Fibroblast of skin of left biceps (primary cell): ENCODE data around the gene DYRK3.

Experiments
- DNase-seq, 2 experiments: peaks; one replicate each; pipeline ENCODE4 v3.0.0-alpha.2; 2013; ENCODE audit warnings: low read depth in 2 of 2

Gene DYRK3

DNA sequence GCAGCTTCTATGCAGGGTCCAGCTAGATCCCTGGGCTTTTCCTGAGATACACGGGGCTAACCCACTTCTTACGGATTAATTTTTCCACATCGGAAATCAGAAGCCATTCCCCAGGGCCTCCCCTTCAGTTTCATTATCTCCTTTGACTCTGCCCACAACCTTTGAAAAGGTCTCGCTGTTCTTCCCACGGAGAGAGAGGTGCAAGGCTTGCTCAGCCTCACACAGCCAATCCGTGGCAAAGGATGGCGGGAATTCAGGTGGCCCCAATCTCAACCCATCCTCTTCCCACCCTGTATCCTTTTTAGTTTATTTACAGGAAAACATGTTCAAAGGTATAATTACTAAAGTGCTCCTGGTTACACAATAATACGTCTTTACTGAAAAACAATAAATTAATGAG lies 48.7 kb downstream of the DYRK3 start:
- no peak for DNase-seq

DNA sequence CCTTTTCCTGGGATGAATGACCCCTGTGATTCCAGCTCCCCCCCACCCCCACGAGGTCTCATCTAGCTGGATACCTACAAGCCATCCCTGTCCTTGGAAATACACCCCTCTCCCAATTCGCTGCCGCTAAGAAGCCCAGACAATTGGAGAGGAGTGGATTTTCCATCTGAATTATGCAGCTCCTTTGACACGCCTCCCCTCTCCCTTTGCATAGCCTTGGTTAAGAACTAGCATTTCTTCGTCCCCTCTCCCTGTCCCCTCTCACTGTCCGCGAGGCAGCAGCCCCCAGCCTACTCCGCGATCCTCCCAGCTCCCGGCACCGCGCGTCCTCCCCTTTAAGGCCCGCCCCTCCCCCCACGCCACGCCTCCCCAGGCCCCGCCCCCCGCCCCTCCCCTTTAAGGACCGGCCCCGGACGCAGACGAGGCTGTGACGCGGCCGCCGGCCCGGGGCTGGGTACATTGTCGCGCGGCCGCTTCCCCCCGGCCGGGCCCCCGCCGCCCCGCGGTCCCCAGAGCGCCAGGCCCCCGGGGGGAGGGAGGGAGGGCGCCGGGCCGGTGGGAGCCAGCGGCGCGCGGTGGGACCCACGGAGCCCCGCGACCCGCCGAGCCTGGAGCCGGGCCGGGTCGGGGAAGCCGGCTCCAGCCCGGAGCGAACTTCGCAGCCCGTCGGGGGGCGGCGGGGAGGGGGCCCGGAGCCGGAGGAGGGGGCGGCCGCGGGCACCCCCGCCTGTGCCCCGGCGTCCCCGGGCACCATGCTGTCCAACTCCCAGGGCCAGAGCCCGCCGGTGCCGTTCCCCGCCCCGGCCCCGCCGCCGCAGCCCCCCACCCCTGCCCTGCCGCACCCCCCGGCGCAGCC lies 49.4 kb downstream of the DYRK3 start, which contains the start of gene MAPKAPK2:
MAPKAPK2 (plus strand) TSS at position 428 of the 856 bp plus-strand sequence; CDS start at position 753, 325 bp downstream.
- no peak for DNase-seq

DNA sequence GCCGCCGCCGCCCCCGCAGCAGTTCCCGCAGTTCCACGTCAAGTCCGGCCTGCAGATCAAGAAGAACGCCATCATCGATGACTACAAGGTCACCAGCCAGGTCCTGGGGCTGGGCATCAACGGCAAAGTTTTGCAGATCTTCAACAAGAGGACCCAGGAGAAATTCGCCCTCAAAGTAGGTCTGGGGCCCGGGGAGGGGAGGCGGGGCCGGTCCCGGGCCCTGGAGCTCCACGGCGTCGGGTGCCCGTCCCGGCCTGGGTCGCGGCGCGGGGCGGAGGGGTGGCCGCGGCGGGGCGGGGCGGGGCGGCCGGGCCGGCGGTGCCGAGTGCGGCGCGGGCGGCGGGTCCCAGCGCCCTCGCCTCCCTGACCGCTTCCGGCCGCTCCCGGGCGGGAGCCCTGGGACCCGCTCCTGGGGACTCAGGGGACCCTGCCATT lies 50.0 kb downstream of the DYRK3 start:
- no peak for DNase-seq

DNA sequence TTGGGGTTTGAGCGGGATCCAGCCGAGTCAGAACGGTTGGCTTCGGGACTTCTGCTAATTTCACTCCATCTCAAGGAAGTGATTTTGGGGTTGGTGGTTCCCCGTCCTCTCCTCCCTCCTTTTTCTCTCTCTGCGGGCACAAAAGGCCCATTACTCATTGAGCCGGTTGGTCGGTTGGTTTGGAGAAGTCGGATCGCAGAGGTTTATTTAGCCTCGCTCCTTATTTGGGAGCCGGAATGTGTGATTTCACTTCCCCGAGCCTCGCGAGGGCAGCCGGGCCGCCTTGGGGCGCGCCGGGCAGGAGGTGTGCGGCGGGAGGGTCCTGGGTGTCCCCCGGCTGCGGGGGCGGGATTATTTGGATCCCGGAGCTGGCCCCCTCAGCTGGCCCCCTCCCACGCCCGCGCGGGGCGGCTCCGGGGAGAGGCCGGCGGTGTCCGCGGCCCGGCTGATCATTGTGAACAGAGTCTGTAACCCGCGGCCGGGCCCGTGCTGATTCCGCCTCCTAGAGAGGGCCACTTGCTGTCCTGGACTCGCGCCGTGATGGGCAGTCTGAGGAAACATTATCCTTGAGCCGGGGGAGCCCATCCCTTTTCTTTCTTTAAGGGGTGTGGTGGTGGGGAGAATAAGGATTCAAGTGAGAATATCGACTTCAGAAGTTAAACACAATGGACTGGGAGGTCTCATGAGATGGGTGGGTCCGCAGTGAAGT lies 50.6 kb downstream of the DYRK3 start:
- no peak for DNase-seq

DNA sequence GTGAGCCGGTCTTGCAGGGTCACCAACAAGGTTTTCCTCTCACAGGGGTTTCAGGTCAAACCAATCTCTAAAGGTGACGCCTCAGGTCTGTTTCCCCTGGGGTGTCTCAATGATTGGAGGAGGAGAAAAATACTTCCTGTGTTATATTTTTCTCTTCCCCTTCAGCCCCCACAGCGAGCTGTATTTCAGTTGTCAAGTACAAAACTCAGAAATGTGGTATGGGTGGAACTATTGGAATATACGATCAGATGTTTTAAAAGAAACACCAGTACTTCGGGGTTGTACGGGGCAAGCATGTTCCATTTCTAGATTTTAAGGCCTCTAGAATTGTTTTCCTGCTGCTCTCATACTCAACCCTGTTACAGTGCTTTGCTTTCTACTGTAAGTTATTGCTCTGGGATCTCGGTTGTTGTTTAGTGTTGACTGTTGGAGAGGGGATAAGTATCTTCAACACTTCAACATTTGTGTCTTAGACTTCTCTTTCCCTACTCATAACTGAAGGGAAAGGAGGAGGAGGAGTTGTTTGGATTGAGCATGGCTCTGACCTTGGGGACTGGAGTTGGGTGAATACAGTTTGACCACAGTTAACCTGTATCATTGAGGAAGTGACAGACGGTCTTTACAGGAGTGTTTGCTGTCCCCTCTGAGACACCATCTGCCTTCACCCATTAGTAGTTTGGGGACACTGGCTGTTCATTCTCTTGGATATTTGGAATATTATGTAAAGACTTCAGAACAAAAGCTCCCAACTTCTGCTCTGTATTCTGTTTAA lies 51.3 kb downstream of the DYRK3 start:
- DNase-seq, result no peak

DNA sequence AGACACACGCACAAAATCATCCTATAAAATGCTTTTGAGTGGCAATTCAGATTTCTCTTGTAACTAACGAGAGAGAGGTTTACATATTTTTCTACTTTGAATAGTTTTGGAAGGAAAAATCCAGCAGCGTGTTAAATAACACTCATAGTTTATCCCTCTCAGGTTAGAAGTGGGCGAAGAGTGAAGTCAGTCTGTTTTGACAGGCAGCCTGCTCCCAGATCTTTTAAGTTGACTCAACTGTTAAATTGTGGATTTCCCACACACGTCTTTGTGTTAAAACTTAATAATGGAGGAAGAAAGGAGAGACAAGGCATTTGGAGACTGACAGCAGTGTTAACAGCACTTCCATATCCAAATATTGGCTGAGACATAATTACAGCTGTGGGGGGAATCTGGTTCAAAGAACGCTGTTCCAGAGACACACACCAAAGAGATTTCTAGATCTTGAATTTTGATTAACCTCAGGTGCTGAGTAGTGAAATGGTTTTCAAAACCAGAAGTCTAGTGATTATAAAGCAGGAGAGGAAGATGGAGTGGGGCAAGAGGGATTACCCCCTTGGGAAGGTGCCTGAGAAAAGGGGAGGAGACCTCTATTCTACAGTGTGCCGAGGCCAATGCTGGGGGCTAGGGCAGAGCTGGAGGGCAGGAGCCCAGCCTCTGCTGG lies 52.0 kb downstream of the DYRK3 start:
- no peak for DNase-seq

DNA sequence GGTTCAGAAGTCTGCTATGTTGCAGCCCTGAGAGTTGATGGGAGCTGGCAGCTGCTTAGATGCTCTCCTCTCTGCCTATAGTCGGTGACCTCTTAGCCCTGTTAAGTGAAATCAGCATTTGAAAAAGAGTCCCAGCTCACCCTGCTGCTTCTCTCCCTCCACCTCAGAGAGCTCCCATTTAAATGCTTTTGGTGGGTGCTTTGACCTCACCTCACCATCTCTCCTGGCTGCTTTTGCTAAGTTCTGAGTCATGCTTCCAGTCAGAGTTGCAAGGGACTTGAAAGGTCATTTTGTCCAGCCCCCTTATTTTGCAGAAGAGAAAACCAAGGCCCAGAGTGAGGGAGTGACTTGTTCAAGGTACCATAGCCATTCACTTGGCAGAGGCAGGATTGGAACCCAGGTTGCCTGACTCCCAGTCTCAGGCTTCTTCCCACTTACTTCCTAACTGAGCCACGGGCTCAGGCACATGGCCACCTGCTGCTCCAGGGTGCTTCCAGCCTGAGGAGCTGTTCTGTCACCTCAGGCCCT lies 52.6 kb downstream of the DYRK3 start:
- DNase-seq, result no peak

DNA sequence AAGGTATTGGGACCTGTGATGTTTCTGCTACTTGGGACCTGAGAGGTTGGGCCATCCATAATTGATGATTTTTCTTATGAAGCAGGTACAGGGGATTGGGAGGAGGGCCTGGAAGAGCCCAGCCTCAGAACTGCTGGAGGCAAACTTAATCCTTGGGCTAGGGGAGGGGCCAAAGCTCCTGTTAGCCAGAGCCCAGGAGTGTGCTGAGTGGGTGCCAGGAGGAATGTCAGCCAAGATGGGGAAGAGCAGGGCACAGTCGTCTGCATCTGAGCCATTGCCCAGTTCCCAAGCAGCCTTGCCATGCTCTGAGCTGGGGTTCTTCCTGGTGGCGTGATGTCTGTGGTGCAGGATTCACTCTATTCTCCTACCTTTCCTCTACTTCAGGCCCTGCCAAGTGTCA lies 55.2 kb downstream of the DYRK3 start:
- no peak for DNase-seq

DNA sequence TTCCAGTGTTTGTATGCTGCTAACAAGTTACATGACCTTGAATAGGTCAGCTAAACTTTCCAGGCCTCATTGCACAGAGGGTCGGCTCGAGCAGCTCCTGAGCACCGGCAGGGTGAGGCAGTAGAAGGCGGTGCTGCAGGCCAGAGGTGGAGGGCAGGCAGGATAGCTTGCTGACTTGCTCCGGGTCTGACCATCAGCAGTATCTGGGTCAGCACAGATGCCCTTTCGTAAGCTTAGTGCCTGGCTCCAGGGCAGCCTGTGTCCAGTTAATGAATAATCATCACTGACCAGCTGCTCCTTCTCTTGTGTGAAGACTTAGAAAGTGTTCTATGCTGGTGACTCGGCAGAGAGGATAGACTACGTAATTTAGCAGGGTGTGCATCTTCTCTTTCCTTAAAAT lies 56.3 kb downstream of the DYRK3 start:
- DNase-seq, result no peak

DNA sequence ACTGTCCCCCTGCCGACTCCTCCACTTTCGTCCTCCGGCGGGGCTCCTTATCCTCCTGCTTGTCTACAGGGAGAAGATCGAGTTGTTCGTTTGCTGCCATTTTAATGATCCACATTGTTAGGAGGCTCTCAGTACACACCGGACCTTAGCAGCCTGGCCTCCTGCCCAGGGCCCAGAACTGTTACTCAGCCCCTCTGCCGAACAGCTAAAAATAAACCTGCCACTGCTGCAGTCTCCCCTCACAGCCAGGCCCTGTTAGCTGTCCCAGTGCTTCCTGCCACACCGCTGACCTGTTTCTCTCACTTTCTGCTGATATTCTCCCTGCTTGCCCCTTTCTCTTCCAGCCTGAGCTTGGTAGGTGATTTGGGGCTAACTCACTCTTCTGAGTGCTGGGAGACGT lies 57.7 kb downstream of the DYRK3 start:
- DNase-seq, result no peak

DNA sequence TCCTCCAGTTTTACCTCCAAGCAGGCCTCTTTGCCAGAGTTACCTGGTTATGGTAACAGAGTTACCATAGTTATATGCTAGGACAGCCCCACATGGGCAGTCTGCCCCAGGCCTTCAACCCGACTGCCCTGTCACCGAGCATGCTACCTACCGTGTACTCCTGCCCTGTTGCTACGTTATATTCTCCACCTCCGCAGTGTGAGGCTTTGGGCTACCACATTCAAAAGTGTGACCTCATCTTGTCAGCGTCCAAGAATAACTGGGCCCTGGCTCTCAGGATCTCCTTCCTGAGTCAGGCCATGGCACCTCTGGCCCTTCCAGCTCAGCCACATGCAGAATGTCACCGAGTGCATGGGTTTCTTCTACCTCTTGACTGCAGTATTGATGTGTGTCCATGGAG lies 58.3 kb downstream of the DYRK3 start:
- no peak for DNase-seq

DNA sequence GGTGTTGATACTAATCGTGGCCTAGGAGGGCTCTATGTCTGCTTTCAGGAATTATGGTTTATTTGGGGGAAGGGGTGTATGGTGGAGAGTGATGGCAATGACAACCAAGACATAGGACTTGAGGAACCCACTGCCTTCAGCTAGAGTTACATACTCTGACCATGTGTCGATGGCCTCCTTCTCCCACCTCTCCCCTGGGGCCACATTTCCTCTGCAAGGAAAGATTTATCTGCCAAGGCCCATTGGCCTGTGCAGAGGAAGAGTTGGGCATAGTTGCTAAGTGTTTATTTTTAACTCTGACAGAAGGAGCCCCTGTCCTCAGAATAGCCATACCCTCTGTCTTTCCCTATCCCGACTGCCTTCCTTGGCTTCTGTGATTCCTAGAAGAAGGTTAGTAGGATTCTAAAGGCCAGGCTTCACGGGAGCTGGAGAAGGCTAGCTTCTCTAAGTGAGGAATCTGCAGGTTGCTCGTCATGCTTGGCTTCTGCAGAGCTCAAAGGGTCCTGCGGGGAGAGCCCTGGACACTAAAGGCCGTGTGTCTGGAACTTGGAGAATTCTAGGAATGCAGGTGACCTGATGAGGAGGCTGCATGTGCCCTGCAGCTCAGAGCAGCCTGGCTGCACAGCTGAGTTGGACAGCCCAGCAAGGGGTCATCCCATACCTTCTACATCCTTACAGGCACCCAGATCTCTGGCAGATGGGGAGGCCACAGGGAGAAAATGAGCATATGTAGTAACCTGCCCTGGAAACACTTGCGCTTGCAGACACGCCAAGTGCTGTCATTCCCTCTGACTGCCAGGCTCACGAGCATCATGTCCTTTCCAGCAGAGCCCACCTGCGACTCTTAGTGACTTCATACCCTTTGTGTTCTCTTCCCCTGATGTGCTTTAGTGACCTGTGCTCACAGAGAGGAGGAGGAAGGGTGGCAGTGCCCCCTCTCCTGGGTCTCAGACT lies 59.1 kb downstream of the DYRK3 start:
- DNase-seq, result no peak

DNA sequence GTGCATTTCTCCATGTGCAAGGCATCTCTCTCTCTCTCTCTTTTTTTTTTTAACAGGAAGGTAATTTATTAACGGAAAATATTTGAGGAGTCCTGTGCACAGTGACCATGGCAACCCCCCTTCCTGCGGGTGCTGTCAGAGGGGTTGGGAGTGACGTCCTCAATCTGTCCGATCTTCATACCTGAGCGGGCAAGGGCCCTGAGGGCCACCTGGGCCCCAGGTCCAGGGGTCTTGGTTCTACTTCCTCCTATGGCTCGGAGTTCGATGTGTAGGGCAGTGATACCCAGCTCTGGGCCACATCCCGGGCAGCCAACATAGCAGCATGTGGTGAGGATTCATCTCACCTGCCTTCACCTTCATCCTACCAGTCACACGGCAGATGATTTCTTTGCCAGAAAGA lies 60.4 kb downstream of the DYRK3 start:
- DNase-seq, result no peak

DNA sequence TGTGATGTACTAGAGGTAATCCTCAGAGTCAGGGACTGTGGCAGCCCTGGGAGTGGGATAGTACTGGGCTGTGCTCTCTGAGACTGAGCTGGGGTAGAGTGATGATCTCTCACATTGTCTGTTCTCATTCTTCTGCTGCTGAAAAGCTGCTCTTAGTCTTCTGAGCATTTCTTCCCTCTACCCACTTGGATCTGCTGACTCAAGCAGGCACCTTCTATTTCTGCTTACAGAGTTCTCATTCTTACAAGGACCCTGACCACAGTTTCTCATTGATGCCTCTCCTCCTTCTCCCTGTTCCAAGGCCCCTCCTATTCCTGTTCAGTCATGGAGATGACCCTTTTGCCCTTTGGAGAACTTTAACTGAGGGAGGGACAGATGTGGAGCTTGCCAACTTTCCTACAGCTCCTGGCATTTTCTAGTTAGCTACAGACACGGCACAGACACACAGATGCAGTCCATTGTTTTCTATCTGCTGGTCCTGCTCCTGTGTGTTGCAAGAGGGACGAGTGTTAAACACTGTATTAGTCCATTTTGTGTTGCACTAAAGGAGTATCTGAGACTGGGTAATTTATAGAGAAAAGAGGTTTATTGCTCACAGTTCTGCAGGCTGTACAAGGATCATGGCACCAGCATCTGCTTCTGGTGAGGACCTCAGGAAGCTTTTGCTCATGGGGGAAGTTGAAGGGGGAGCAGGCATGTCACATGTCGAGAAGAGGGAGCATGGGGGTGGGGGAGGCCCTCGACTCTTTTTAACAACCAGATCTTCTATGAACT lies 61.7 kb downstream of the DYRK3 start:
- no peak for DNase-seq

DNA sequence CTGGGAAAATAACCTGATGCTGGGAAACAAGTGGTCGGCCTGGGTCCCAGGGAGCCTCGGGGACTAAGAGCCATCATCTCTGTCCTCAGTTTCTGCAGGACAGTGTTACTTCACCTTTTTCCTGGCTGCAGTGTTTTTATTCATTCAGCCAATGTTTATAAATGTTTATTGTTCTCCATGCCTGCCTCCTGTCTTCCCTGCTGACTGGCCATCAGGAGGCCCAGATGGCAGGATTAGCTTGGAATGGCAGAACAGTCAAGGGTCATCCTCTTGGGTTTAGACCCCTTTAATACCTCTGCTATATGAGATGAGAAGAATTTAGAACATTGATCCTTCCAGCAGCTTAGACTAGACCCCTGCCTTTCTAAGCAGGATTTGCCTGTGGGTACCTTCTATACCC lies 62.7 kb downstream of the DYRK3 start:
- no peak for DNase-seq
